Esophagus muscularis mucosa (tissue), 4 donors: ENCODE data around the gene TMEM190.

Experiments
- CTCF ChIP-seq, 3 experiments: fragments of 200-600 bp in 2 of 3; fragments of 450-650 bp in 1 of 3; sonication (generic) in 2 of 3; IDR thresholded peaks; one replicate each; pipeline ENCODE4 v1.5.1; 2017 to 2019; ENCODE audit warnings: antibody characterized with exemption in 3 of 3, mild to moderate bottlenecking in 2 of 3, moderate library complexity in 1 of 3
- EP300 ChIP-seq: sonication (generic); formaldehyde crosslinking; IDR thresholded peaks from one replicate; pipeline ENCODE4 v1.6.1; 2017; ENCODE audit warnings: antibody characterized with exemption
- POLR2A ChIP-seq: fragments of 450-650 bp; IDR thresholded peaks from one replicate; pipeline ENCODE4 v1.6.1; 2017; ENCODE audit warnings: antibody characterized with exemption, moderate library complexity, mild to moderate bottlenecking, low read depth
- POLR2AphosphoS5 ChIP-seq, 2 donors: sonication (generic); formaldehyde crosslinking; IDR thresholded peaks; one replicate each; pipeline ENCODE4 v1.6.1; 2017; ENCODE audit warnings: antibody characterized with exemption in 2 of 2

GRCh38 chr19:55385724-55386492, 9.3 kb downstream of the TMEM190 start, which contains the start of gene RPL28:
- TF ChIP-seq POLR2A (peak; percentile 98), CTCF (IDR thresholded peaks at IDR 0.05) (no peak), POLR2AphosphoS5 (IDR thresholded peaks at IDR 0.05) (peak; percentile 100), EP300 (no peak)
